Adrenal gland (tissue), 12 donors: ENCODE results near the gene ZNF277. TPM values are rescaled to one million over a fixed set of nuclear protein-coding genes. Genes with fewer than 3 reads are reported as not detected.
A peak's percentile ranks its signal among the peaks of the same experiment; 100 is the strongest.

Experiments used
- DNase-seq, 7 donors: peaks; one replicate each; pipeline ENCODE4 v3.0.0-alpha.2; 2019 to 2020
- H3K27ac ChIP-seq, 5 donors: fragments of 200-600 bp; sonication (generic) in 4 of 5; 1 replicate in 3 of 5; 2 replicates in 2 of 5; pipeline versions ENCODE4 v1.5.1 to v1.8.0; 2016 to 2020; ENCODE audit warnings: mild to moderate bottlenecking in 1 of 5
- H3K27me3 ChIP-seq: fragments of 200-600 bp; 2 replicates; pipeline ENCODE4 v1.8.0; 2021
- H3K36me3 ChIP-seq, 2 donors: fragments of 200-600 bp; replicated peaks in 1 of 2; 1 replicate in 1 of 2; 2 replicates in 1 of 2; pipeline versions ENCODE4 v1.5.1 to v1.8.0; 2018 to 2022
- H3K4me1 ChIP-seq, 2 donors: fragments of 200-600 bp; replicated peaks in 1 of 2; 1 replicate in 1 of 2; 2 replicates in 1 of 2; pipeline versions ENCODE4 v1.5.1 to v1.8.0; 2018 to 2021
- H3K4me3 ChIP-seq, 4 donors: fragments of 200-600 bp; sonication (generic) in 3 of 4; one replicate each; pipeline ENCODE4 v1.5.1; 2016 to 2018
- H3K9me3 ChIP-seq, 3 donors: fragments of 200-600 bp; sonication (generic) in 1 of 3; replicated peaks in 1 of 3; 1 replicate in 2 of 3; 2 replicates in 1 of 3; pipeline versions ENCODE4 v1.5.1 to v1.8.0; 2016 to 2021
- POLR2A ChIP-seq, 2 donors: fragments of 450-650 bp; IDR thresholded peaks; one replicate each; pipeline ENCODE4 v1.6.1; 2017; ENCODE audit warnings: antibody characterized with exemption in 2 of 2, mild to moderate bottlenecking in 2 of 2, moderate library complexity in 1 of 2
- WGBS, 4 donors: extraction: QIAGEN DNeasy Blood & Tissue Kit in 2 of 4; methylation state at CpG; one replicate each; pipeline versions ENCODE4 v1.1.5 to v1.1.7; 2013 to 2017; 5-methylcytosine and 5-hydroxymethylcytosine counted together
- intact Hi-C, 2 donors: fragments of 100-400 bp; cut with DNase I; formaldehyde crosslinking; loops; one replicate each; pipeline versions ENCODE4 v1.14.1 to v1.15.0; 2022 to 2023
- polyA plus RNA-seq, 3 donors: library from polyadenylated mRNA; stranded (reverse); fragments of 200-250 nt in 2 of 3; fragments of 350-450 nt in 1 of 3; fragmentation: Illumina TruSeq in 1 of 3; extraction: RNeasy Lipid Tissue Mini Kit (QIAGEN cat#74804) in 1 of 3; gene quantifications; one replicate each; pipeline ENCODE4 v1.2.3, GENCODE V29; 2013 to 2014
- total RNA-seq, 9 donors: library from RNA; depleted of rRNA in 4 of 9; stranded (reverse); fragments of >200 nt in 4 of 9; fragments of 120-200 nt in 1 of 9; fragmentation: NEBNext Ultra II Directional in 1 of 9; extraction: Animal tissue kit (Norgen Biotek cat#: 25700) in 1 of 9; gene quantifications; one replicate each; pipeline versions ENCODE4 v1.1.0 to v1.2.4, GENCODE V29; 2013 to 2023
- TF ChIP-seq, protein P1 (sequence below), 6 experiments: fragments of 450-650 bp in 4 of 6; fragments of 200-600 bp in 2 of 6; sonication (generic) in 1 of 6; IDR thresholded peaks; 1 replicate in 5 of 6; 2 replicates in 1 of 6; pipeline versions ENCODE4 v1.5.1 to v1.8.0; 2016 to 2021; ENCODE audit warnings: antibody characterized with exemption in 6 of 6, mild to moderate bottlenecking in 2 of 6, moderate library complexity in 1 of 6
- donor health status: healthy with polysubstance abuse.
- donor health status: Bipolar disorder and iron deficiency.
- donor health status: DM: yes; HTN: yes; CAD: no.
- donor health status: DM: no; HTN: no; CAD: no.
- donor health status: DM: no; HTN: no; CAD: no.
- donor health status: DM: yes; HTN: yes; CAD: no.

Gene ZNF277
- total and polyA plus RNA-seq, 12 donors: 12.6 to 30.6 (median 19.7) TPM

DNA sequence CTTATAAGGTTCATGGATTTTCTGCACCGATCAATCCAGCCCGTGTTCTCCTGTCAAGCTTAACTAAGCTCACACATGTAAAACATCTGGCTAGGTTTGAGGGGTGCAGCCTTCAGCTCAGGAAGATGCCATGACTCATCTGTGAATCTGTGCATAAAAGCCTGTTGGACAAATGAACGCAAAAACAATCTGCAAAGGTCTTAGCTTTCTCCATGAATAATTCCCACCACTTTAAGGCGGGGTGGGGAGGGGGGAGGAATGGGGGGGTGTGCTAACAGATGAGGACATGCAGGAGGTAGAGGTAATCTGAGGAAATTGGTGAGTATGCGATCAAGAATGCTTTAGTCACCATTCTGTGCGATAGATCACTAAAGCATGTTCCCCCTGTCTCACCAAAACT is 5.1 kb upstream of the ZNF277 start:
- H3K27me3 ChIP-seq: no peaks in the 10 kb centered on the region
- intact Hi-C loops: loop anchor here in 1 of 2 donors (10.0 kb wide), 1 partner anchor 183 kb away; no protein-coding TSS in a partner anchor
- no peak overlapping the region for H3K27ac ChIP-seq
- no peak for TF ChIP-seq POLR2A (IDR thresholded peaks at IDR 0.05)
- TF ChIP-seq, protein P1, sequence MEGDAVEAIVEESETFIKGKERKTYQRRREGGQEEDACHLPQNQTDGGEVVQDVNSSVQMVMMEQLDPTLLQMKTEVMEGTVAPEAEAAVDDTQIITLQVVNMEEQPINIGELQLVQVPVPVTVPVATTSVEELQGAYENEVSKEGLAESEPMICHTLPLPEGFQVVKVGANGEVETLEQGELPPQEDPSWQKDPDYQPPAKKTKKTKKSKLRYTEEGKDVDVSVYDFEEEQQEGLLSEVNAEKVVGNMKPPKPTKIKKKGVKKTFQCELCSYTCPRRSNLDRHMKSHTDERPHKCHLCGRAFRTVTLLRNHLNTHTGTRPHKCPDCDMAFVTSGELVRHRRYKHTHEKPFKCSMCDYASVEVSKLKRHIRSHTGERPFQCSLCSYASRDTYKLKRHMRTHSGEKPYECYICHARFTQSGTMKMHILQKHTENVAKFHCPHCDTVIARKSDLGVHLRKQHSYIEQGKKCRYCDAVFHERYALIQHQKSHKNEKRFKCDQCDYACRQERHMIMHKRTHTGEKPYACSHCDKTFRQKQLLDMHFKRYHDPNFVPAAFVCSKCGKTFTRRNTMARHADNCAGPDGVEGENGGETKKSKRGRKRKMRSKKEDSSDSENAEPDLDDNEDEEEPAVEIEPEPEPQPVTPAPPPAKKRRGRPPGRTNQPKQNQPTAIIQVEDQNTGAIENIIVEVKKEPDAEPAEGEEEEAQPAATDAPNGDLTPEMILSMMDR (IDR thresholded peaks at IDR 0.05): no peak
- no peak overlapping the region for H3K4me3 ChIP-seq
- no peak for DNase-seq
- WGBS, 4 donors: 61 to 64% (median 63%) methylated on average over 6 of the region's 6 CpGs
- H3K4me1 ChIP-seq: peaks cover 0 to 8% of the 10 kb centered on the region in 2 donors
- no peaks in the 10 kb centered on the region for H3K36me3 ChIP-seq
- H3K9me3 ChIP-seq: no peaks in the 10 kb centered on the region

DNA sequence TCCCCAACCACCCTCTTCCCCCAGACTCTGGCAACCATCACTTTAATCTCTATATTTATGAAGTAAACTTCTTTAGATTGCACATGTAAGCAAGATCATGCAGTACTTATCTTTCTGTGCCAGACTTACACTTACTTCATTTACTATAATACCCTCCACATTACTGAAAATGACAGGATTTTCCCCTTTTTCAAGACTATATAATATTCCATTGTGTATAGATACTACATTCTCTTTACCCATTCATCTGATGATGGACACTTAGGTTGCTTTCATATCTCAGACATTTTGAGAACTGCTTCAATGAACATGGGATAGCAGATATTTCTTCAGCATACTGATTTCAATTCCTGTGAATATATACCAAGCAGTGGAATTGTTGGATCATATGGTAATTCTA is 4.7 kb upstream of the ZNF277 start:
- Histone ChIP-seq H3K36me3 (no peaks in the 10 kb centered on the region), H3K27me3 (no peaks in the 10 kb centered on the region), H3K4me1 (peaks cover 0 to 8% of the 10 kb centered on the region in 2 donors), H3K27ac (no peak overlapping the region), H3K9me3 (no peaks in the 10 kb centered on the region), H3K4me3 (no peak overlapping the region)
- intact Hi-C loops: loop anchor here in 1 of 2 donors (10.0 kb wide), 1 partner anchor 183 kb away; no protein-coding TSS in a partner anchor
- TF ChIP-seq, protein P1 (IDR thresholded peaks at IDR 0.05): no peak
- TF ChIP-seq POLR2A (IDR thresholded peaks at IDR 0.05): no peak
- no peak for DNase-seq

DNA sequence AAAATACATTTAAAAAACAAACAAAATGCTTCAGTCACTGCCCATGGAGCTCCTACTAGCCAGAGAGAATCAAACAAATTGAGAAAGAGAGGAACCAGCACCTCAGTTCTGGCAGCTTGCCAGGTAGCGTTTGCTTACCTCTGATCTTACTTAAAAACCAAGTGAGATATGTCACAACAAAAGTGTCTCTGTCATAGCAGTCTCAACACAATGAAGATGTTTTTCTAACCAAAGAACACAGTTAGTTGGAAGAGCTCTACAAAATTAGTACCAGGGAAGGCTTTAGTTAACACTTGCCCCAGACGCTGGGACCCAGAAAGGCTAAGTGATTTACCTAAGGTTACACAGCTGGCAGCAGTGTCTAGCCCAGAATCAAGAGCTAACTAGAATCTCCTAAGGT is 3.7 kb upstream of the ZNF277 start:
- 37 to 41% (median 38%) methylated on average over 2 of the region's 2 CpGs for WGBS, 4 donors
- Histone ChIP-seq H3K9me3 (no peaks in the 10 kb centered on the region), H3K27me3 (no peaks in the 10 kb centered on the region), H3K36me3 (no peaks in the 10 kb centered on the region), H3K4me3 (no peak overlapping the region), H3K27ac (no peak overlapping the region), H3K4me1 (peaks cover 6 to 14% of the 10 kb centered on the region in 2 donors)
- intact Hi-C loops: loop anchor here in 1 of 2 donors (10.0 kb wide), 1 partner anchor 182 kb away; no protein-coding TSS in a partner anchor
- DNase-seq: peak in 5 of 7 donors; percentile 27 to 73 (median 54)
- TF ChIP-seq, protein P1 (IDR thresholded peaks at IDR 0.05): no peak
- no peak for TF ChIP-seq POLR2A (IDR thresholded peaks at IDR 0.05)

DNA sequence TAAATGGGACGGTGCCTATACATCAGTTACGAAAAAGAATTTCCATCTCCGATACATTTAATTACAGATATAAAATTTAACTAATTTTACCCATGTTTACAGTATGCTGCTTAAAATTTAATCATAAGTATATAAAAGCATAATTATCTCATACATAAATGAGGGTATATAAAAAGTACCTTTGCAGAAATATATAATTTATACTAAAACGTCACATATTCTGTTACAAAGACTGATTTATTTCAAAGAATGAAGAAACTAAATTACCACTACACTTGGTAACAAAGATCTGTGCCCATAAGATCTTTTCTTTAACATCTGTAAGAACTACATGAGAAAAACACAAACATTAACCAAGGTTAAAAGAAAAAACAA is 3.1 kb upstream of the ZNF277 start:
- TF ChIP-seq, protein P1 (IDR thresholded peaks at IDR 0.05): no peak
- TF ChIP-seq POLR2A (IDR thresholded peaks at IDR 0.05): no peak
- WGBS, 4 donors: 63 to 69% (median 68%) methylated on average over 4 of the region's 4 CpGs
- Histone ChIP-seq H3K27ac (no peak overlapping the region), H3K36me3 (no peaks in the 10 kb centered on the region), H3K9me3 (no peaks in the 10 kb centered on the region), H3K27me3 (no peaks in the 10 kb centered on the region), H3K4me3 (peak overlapping the region in 1 of 4 donors; percentile 80), H3K4me1 (peaks cover 7 to 14% of the 10 kb centered on the region in 2 donors)
- no peak for DNase-seq
- intact Hi-C loops: loop anchor here in 1 of 2 donors (10.0 kb wide), 1 partner anchor 181 kb away; no protein-coding TSS in a partner anchor
